Anterior cingulate cortex (tissue), 58 donors: ENCODE results near the gene PRR35.
A peak's percentile ranks its signal among the peaks of the same experiment; 100 is the strongest.

ENCODE experiments used
- DNase-seq, 58 donors: peaks; one replicate each; lab custom pipeline; 2025; lab: John Stamatoyannopoulos, UW

The PRR35 gene

GRCh38 chr16:527015-527903 is 32.9 kb upstream of the PRR35 start, which contains the start of gene CAPN15:
TSS of gene CAPN15 (plus strand) at chr16:527712. CDS start at chr16:546839, 19,127 bp downstream.
- peak; percentile 46 to 98 (median 86) for DNase-seq

- peak in 2 of 58 donors; percentile 20 to 29 for DNase-seq
These were observed 31.8 kb upstream of the PRR35 start for GRCh38 chr16:528111-529011.

- no peak for DNase-seq
These were observed 31.1 kb upstream of the PRR35 start for GRCh38 chr16:529012-529575.

- DNase-seq: no peak
These were observed 29.9 kb upstream of the PRR35 start for GRCh38 chr16:530111-530817.

GRCh38 chr16:531494-532125 is 28.6 kb upstream of the PRR35 start:
- DNase-seq: no peak

GRCh38 chr16:533391-534123 is 26.6 kb upstream of the PRR35 start:
- peak in 6 of 58 donors; percentile 11 to 45 (median 20) for DNase-seq

- no peak for DNase-seq
These were observed 26.1 kb upstream of the PRR35 start for GRCh38 chr16:534135-534534.

GRCh38 chr16:534856-535445 is 25.2 kb upstream of the PRR35 start:
- no peak for DNase-seq

- DNase-seq: no peak
These were observed 24.5 kb upstream of the PRR35 start for GRCh38 chr16:535446-536405.

- no peak for DNase-seq
These were observed 23.4 kb upstream of the PRR35 start for GRCh38 chr16:536746-537145.

GRCh38 chr16:537415-538335 is 22.5 kb upstream of the PRR35 start:
- DNase-seq: no peak

GRCh38 chr16:539901-540530 is 20.2 kb upstream of the PRR35 start:
- no peak for DNase-seq

- no peak for DNase-seq
These were observed 19.4 kb upstream of the PRR35 start for GRCh38 chr16:540645-541340.

GRCh38 chr16:543301-544164 is 16.7 kb upstream of the PRR35 start:
- no peak for DNase-seq
